ENCODE data around the gene RNASE13.
A peak's percentile ranks its signal among the peaks of the same experiment; 100 is the strongest.
"Not testable (repeated sequence)": the region's sequence is repeated elsewhere in the genome, so short reads cannot be mapped to it uniquely, and the experiment has no call there.

RNASE13 gene

GRCh38 chr14:21019366-21019765 is 15.2 kb downstream of the RNASE13 start:
- DNase-seq, result no peak

DNA sequence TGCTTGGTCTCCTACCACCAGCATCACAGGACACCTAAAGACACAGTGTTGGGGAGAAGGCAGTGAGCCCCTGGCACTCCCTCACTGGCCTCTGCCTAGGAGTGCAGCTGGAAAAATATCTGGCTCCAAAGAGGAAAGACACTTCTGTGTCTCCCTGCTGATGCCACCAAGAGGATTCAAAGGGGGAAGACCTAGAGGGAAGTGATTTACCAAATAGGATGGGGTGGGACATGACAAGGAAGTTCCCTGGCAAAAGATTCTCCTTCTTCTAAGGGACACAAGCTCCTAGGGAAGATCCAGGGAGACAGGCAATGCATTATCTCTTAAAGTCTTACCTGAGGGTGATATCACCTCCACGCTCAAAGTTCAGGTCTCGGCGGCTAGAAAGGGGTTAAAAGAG is 15.8 kb downstream of the RNASE13 start:
- no peak for DNase-seq

DNA sequence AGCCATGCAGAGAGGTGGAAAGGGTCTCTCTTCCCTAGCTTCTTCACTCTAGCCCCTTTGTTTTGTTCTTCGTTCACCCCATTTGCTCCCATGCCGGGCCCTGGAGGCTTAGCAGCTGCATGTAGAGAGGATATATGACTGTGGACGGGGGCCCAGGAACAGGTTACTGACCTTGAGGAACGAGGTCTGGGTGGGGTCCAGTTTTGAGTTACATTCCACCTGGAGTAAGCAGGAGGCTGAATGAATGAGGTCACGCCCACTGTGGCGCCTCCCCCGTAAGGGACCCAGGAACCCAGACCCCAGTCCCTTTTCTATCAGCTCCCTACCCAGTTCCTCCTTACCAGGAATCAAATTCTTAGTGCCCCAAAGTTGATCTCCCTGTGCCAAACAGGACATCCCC is 16.3 kb downstream of the RNASE13 start:
- DNase-seq, result no peak

- DNase-seq, result no peak
Measured at GRCh38 chr14:21017528-21018245, 16.9 kb downstream of the RNASE13 start.

DNA sequence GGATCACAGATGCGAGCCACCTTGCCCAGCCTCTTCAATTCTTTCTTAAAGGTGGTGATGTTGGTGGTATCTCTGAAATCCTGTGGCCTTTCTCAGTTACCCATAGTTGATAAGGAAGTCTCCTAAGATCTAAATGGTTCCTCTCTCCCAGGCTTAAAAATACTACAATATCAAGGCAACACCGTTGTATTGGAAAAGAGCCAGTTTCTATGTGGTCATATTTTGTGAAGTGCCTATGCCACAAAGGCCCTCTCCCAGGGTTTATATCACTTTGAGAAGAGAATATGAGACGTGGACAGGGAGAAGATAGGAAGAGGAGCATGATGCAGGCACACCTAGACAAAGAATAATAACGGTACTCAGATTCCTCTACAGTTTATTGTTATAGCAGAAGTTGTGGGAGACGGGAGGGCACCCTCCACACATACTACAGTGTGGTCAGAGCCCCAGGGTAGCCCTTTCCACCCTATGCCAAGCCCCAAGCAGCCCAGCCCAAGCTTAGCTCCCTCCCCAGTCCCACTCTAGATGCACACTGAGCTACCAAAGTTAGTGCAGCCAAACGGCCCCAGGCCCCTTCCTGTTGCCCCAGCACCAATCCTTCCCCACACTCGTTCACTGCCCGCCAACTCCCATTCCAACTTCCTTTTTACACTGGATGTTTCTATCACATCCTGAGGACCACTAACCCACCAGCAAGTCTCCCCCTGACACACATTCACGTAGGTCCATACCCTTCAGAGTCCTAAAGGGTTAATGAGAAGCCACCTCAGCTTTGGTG is 18.0 kb downstream of the RNASE13 start:
- no peak for DNase-seq

DNA sequence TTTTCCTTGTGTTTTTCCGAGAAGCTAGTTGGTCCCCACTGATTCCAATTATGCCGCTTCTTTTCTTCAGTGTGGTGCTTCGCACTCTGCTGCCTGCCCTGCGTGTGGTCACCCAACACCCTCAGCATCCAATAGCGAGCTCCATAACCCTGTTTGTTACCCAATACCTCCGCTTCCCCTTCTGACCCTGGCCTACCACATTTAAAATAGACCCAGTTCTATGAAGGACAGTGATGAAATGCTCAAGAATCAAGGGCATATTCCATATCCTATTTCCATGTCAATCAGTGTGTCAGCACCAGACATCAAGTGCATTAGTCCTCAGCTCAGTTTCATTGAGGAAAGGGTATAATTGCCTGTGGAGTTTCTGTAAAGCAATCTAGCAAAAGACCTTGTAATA is 19.3 kb downstream of the RNASE13 start:
- no peak for DNase-seq

GRCh38 chr14:21014761-21015190 is 19.8 kb downstream of the RNASE13 start:
- peak; percentile 96 for DNase-seq

DNA sequence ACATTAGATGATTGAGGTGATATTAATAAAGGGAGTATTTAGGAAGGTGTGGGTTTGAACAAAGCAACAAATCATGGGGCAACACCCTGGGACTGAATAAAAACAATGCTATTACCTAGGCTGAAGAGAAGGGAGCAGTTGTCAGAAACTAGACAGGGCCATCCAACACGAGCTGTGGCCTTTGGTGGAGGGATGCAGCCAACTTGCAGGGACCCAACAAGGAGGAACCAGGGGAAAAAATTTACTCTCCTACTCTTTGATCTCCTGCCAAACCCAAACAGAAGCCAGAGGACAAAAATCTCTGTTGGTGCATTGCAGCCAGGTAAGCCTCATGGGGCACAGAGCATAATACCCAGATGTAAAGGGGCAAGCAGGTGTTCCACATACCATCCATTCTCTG is 23.5 kb downstream of the RNASE13 start:
- DNase-seq, result no peak

DNA sequence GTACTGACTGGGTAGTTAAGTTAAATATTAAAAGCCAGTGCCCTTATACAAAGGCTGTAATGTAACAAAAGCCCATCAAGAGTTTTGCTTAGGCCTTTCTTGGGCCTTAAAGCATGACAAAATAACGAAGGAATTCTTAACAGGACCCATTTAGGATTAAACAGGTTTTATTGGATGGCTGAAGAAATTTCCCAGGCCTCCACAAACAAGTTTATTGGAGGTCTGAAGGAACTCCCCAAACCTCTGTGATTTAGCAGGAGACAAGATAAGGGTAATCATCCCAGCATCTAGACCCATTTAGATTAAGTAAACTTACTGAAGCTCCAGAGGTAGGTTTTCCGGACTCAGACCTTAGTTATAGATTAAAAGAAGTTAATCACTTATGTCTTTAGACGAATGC is 24.9 kb downstream of the RNASE13 start:
- not testable (repeated sequence) for DNase-seq

- DNase-seq, result no peak
Measured at GRCh38 chr14:21003788-21004346, 30.7 kb downstream of the RNASE13 start.

GRCh38 chr14:21001218-21001617 is 33.4 kb downstream of the RNASE13 start:
- DNase-seq, result no peak

DNA sequence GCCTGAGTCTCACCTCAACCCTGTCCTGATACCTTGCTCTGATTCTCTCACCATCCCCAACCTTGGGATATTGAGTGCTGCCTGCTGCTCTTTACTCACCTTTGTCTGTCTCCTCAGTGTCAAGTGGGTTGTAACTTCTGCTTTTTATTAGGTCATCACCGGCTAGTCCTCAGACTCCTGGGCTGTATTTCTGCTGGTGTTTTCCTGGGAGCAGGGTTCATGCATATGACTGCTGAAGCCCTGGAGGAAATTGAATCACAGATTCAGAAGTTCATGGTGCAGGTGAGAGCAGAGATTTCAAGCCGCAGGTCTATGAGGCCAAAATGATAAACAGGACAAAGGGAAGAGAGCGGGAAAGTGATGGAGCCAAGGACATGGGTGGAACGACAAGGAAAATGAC is 35.0 kb downstream of the RNASE13 start:
- no peak for DNase-seq

DNA sequence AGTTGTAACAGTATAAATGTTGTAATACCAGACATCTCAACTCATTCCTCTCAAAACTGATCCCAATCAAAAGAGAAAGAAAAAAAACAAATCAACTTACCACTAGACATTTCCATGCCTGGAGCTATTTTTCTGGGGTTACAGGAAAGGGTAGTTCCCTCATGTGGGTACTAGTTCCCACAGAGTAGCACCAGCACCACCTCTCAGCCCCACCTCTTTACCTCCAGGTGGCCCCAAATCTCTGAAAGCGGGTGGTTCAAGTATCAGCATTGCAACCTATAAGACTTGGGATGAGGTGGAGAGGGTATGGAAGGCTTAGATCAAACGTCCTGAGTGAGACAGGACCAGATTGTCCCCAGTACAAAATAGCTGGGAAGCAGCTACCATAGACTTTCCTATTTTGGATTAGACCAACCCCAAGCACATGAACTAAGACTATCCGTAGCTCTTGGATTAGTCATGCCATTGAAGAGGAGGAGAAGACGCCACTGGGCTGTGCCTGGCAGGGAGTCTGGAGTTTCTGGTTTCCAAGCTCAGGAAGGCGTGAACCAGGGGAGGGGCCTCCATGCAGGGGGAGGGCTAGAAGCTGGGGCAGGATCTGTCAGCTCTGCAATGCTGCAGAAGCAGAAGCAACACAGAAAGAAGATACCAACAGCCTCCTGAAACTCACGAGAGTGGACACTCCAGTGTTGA is 35.8 kb downstream of the RNASE13 start, which contains the start of gene SLC39A2:
TSS of gene SLC39A2 (plus strand) at position 620 of the 693 bp plus-strand sequence. CDS start 154 bp downstream, outside the sequence.
- DNase-seq, result no peak

- no peak for DNase-seq
Measured at GRCh38 chr14:20998139-20998538, 36.5 kb downstream of the RNASE13 start.

GRCh38 chr14:20997564-20997963 is 37.0 kb downstream of the RNASE13 start:
- no peak for DNase-seq

GRCh38 chr14:20997115-20997514 is 37.5 kb downstream of the RNASE13 start:
- no peak for DNase-seq

DNA sequence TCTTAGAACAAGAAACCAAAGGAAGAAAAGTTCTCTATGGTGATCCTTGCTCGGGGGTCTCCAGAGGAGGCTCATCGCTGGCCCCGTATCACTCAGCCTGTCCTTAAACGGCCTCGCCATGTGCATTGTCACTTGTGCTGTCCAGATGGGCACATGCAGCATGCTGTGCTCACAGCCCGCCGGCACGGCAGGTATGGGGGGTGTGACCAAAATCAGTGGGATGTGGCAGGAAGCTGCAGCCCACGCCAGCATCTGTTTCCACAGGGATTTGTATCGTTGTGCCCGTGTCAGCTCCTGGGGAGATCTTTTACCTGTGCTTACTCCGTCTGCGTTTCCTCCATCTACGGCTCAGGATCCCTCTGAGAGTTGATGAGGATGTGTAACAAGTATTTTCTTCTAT is 38.1 kb downstream of the RNASE13 start:
- DNase-seq, result no peak

- DNase-seq, result peak; percentile 92
Measured at GRCh38 chr14:20989787-20990600, 44.6 kb downstream of the RNASE13 start, which contains the start of gene METTL17. Gene METTL17, plus strand, starts transcription at chr14:20989980. Its CDS starts 23 bp downstream, at chr14:20990003.

DNA sequence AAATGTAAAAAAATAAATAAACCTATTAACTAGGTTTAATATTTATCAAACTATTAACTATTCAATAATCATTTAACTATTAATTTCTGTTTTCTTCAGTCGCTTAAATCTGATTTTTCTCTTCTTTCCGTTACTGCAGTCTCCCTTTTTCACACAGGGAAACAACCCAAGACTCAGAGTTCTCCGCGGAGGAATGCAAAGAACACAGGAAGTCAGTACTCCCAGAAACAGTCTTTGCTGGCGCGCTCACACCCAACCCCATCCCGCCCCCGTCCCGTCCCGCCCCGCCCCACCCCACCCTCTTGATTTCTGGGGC is 45.2 kb downstream of the RNASE13 start:
- DNase-seq, result no peak

- no peak for DNase-seq
Measured at GRCh38 chr14:20988717-20989470, 45.7 kb downstream of the RNASE13 start.

- no peak for DNase-seq
Measured at GRCh38 chr14:20986811-20987210, 47.8 kb downstream of the RNASE13 start.

DNA sequence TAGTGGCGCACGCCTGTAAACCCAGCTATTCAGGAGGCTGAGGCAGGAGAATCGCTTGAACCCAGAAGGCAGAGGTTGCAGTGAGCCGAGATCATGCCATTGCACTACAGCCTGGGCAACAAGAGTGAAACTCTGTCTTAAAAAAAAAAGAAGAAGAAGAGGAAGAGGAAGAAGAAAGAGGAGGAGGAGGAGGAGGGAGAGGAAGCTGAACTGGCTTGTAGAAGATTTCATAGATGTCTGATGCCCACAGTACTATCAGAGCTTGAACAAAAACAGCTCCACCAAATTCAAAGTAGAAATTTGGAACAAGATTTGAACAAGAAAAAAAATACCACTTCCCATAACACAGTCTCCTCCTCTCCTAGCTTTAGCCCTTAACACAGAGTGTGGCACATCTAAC is 49.0 kb downstream of the RNASE13 start:
- not testable (repeated sequence) for DNase-seq

All from NCI-H1694 (cell line).